Activated CD4-positive, alpha-beta T cell treated with anti-CD3 and anti-CD28 coated beads, Interleukin-2, Interleukin-6, amounts not matched to agents 100 ng/mL and 50 ng/mL, durations not matched to agents 16 hours and 8 hours (primary cell): ENCODE data around the gene PON3.
A peak's percentile ranks its signal among the peaks of the same experiment; 100 is the strongest.
"Not testable (repeated sequence)": the region's sequence is repeated elsewhere in the genome, so short reads cannot be mapped to it uniquely, and the experiment has no call there.

ENCODE experiments used
- DNase-seq: peaks from one replicate; pipeline ENCODE4 v3.0.0-alpha.2; 2020

The PON3 gene

GRCh38 chr7:95411036-95411435 lies 14.9 kb upstream of the PON3 start:
- DNase-seq: peak; percentile 36

- DNase-seq: no peak
Observed at GRCh38 chr7:95407751-95408150, 11.6 kb upstream of the PON3 start.

- DNase-seq: no peak
Observed at GRCh38 chr7:95405800-95406199, 9.6 kb upstream of the PON3 start.

GRCh38 chr7:95405208-95405607 lies 9.0 kb upstream of the PON3 start:
- no peak for DNase-seq

GRCh38 chr7:95404316-95404865 lies 8.2 kb upstream of the PON3 start:
- DNase-seq: no peak

GRCh38 chr7:95398155-95398940 lies 2.2 kb upstream of the PON3 start:
- no peak for DNase-seq

- DNase-seq: no peak
Observed at GRCh38 chr7:95397381-95397780, 1.2 kb upstream of the PON3 start.

GRCh38 chr7:95395755-95396135 lies 430 bp downstream of the PON3 start:
- DNase-seq: no peak

- DNase-seq: no peak
Observed at GRCh38 chr7:95394370-95394769, 1.8 kb downstream of the PON3 start.

- no peak for DNase-seq
Observed at GRCh38 chr7:95391761-95392160, 4.4 kb downstream of the PON3 start.

- no peak for DNase-seq
Observed at GRCh38 chr7:95389516-95389915, 6.7 kb downstream of the PON3 start.

GRCh38 chr7:95379457-95379856 lies 16.7 kb downstream of the PON3 start:
- DNase-seq: not testable (repeated sequence)

- no peak for DNase-seq
Observed at GRCh38 chr7:95376632-95377400, 19.4 kb downstream of the PON3 start.

- DNase-seq: no peak
Observed at GRCh38 chr7:95375591-95376257, 20.5 kb downstream of the PON3 start.

GRCh38 chr7:95373323-95373722 lies 22.9 kb downstream of the PON3 start:
- DNase-seq: no peak

GRCh38 chr7:95368235-95368634 lies 27.9 kb downstream of the PON3 start:
- no peak for DNase-seq

- no peak for DNase-seq
Observed at GRCh38 chr7:95367606-95368005, 28.6 kb downstream of the PON3 start.

GRCh38 chr7:95365151-95365550 lies 31.0 kb downstream of the PON3 start:
- no peak for DNase-seq

GRCh38 chr7:95357623-95358022 lies 38.6 kb downstream of the PON3 start:
- DNase-seq: no peak

- DNase-seq: no peak
Observed at GRCh38 chr7:95342642-95343307, 53.4 kb downstream of the PON3 start.

GRCh38 chr7:95342029-95342428 lies 54.1 kb downstream of the PON3 start:
- DNase-seq: no peak

GRCh38 chr7:95340491-95340890 lies 55.7 kb downstream of the PON3 start:
- DNase-seq: no peak

GRCh38 chr7:95338832-95339231 lies 57.3 kb downstream of the PON3 start:
- no peak for DNase-seq
